RWPE2 (cell line): Measurements from ENCODE around the gene UBE2R2.
A peak's percentile ranks its signal among the peaks of the same experiment; 100 is the strongest.

Experiments
- ATAC-seq: fragments of 200-7000 bp; cut with Tn5 transposase; 3 replicates; pipeline ENCODE4 v1.9.1; 2021; ENCODE audit warnings: low read depth
- DNase-seq: peaks from one replicate; pipeline ENCODE4 v3.0.0-alpha.2; 2020; ENCODE audit warnings: low spot score
- H3K27ac ChIP-seq: fragments of 450-650 bp; 2 replicates; pipeline ENCODE4 v1.5.1; 2017; ENCODE audit warnings: mild to moderate bottlenecking; ENCODE audit not compliant: poor library complexity, severe bottlenecking
- H3K27me3 ChIP-seq: fragments of 250-450 bp; sonication (Bioruptor Pico); 2 replicates; pipeline ENCODE4 v1.5.1; 2021; ENCODE audit warnings: mild to moderate bottlenecking, moderate library complexity; ENCODE audit not compliant: insufficient read depth, poor library complexity, severe bottlenecking
- H3K36me3 ChIP-seq: fragments of 250-450 bp; sonication (Bioruptor Pico); 2 replicates; pipeline ENCODE4 v1.5.1; 2020; ENCODE audit warnings: low read depth, mild to moderate bottlenecking, moderate library complexity
- H3K4me1 ChIP-seq: fragments of 250-450 bp; sonication (Bioruptor Pico); 2 replicates; pipeline ENCODE4 v1.5.1; 2021; ENCODE audit warnings: mild to moderate bottlenecking, moderate library complexity; ENCODE audit not compliant: insufficient read depth, poor library complexity, severe bottlenecking
- H3K4me3 ChIP-seq: fragments of 250-450 bp; sonication (Bioruptor Pico); 2 replicates; pipeline ENCODE4 v1.5.1; 2021; ENCODE audit warnings: mild to moderate bottlenecking, moderate library complexity; ENCODE audit not compliant: severe bottlenecking
- H3K9me3 ChIP-seq: fragments of 250-450 bp; sonication (Bioruptor Pico); 2 replicates; pipeline ENCODE4 v1.5.1; 2021; ENCODE audit warnings: mild to moderate bottlenecking, moderate library complexity; ENCODE audit not compliant: severe bottlenecking
- CTCF ChIP-seq: fragments of 450-650 bp; IDR thresholded peaks from one replicate; pipeline ENCODE4 v1.5.1; 2017; ENCODE audit warnings: mild to moderate bottlenecking, moderate library complexity; ENCODE audit not compliant: poor library complexity, severe bottlenecking

Gene UBE2R2

GRCh38 chr9:33778700-33779351, 38.1 kb upstream of the UBE2R2 start:
- peaks cover 4% of the 10 kb centered on the region for H3K9me3 ChIP-seq
- peaks cover 57% of the 10 kb centered on the region for H3K4me1 ChIP-seq
- H3K27ac ChIP-seq = peak overlapping the region; percentile 97
- ATAC-seq = peak; percentile 72
- H3K4me3 ChIP-seq = no peak overlapping the region
- H3K36me3 ChIP-seq = peaks cover 18% of the 10 kb centered on the region
- peak; percentile 91 for TF ChIP-seq CTCF
- no peak for DNase-seq
- no peaks in the 10 kb centered on the region for H3K27me3 ChIP-seq

GRCh38 chr9:33780276-33780675, 36.7 kb upstream of the UBE2R2 start:
- H3K36me3 ChIP-seq = peaks cover 15% of the 10 kb centered on the region
- peaks cover 4% of the 10 kb centered on the region for H3K9me3 ChIP-seq
- DNase-seq (no peak), ATAC-seq (no peak)
- no peaks in the 10 kb centered on the region for H3K27me3 ChIP-seq
- H3K27ac ChIP-seq = peak overlapping the region; percentile 97
- no peak for TF ChIP-seq CTCF
- no peak overlapping the region for H3K4me3 ChIP-seq
- H3K4me1 ChIP-seq = peaks cover 48% of the 10 kb centered on the region

- DNase-seq (no peak), ATAC-seq (no peak)
- no peak overlapping the region for H3K4me3 ChIP-seq
- H3K27me3 ChIP-seq = no peaks in the 10 kb centered on the region
- H3K27ac ChIP-seq = peak overlapping the region; percentile 97
- peaks cover 8% of the 10 kb centered on the region for H3K36me3 ChIP-seq
- H3K4me1 ChIP-seq = peaks cover 48% of the 10 kb centered on the region
- TF ChIP-seq CTCF = no peak
- no peaks in the 10 kb centered on the region for H3K9me3 ChIP-seq
These were observed 35.2 kb upstream of the UBE2R2 start for GRCh38 chr9:33781736-33782135.

- peak overlapping the region; percentile 97 for H3K27ac ChIP-seq
- ATAC-seq (peak; percentile 13; the same call in 1 of the 3 replicates), DNase-seq (no peak)
- no peaks in the 10 kb centered on the region for H3K27me3 ChIP-seq
- H3K4me3 ChIP-seq = no peak overlapping the region
- no peaks in the 10 kb centered on the region for H3K9me3 ChIP-seq
- H3K36me3 ChIP-seq = peaks cover 8% of the 10 kb centered on the region
- no peak for TF ChIP-seq CTCF
- H3K4me1 ChIP-seq = peaks cover 48% of the 10 kb centered on the region
These were observed 34.4 kb upstream of the UBE2R2 start for GRCh38 chr9:33782395-33783152.

- peaks cover 6% of the 10 kb centered on the region for H3K36me3 ChIP-seq
- no peak for TF ChIP-seq CTCF
- peaks cover 29% of the 10 kb centered on the region for H3K4me1 ChIP-seq
- DNase-seq = no peak
- no peaks in the 10 kb centered on the region for H3K27me3 ChIP-seq
- H3K9me3 ChIP-seq = no peaks in the 10 kb centered on the region
- ATAC-seq = no peak
- H3K4me3 ChIP-seq = no peak overlapping the region
- H3K27ac ChIP-seq = no peak overlapping the region
These were observed 31.0 kb upstream of the UBE2R2 start for GRCh38 chr9:33785914-33786313.
